NCI-H345 (cell line): Measurements from ENCODE around the gene ENO2.

ENCODE experiments used
- DNase-seq: peaks from one replicate; lab custom pipeline; 2025; lab: John Stamatoyannopoulos, UW

Gene ENO2

DNA sequence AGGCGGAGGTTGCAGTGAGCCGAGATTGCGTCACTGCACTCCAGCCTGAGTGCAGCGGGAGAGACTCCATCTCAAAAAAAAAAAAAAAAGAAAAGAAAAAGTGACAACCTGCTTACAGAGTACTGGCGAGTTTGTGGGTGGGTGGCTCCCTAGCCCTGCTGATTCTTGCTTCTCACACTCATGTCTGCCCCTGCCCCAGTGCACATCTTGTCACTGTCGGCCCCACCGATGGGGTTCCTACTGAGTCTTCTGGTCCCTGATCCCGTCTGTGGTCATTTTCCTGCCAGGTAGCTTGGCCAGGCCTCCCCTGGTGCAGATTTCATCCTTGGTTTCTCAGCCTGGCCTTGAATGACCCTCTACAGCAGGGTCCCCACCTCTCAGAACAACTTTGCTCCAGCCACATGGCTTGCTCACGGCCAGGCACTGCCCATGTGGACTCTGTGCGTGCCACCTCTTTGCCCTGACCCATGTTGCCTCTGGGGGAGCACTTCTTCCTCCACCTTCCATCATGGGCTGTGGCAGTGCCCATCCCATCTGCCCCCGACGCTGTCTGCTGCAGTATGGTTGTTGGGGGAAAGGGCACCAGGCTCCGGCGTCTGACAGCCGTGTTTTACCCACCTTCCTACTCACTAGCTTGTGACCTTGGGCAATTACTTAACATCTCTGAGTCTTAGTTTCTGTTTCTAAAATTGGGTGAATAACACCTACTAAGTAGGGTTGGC lies 34.7 kb downstream of the ENO2 start:
- no peak for DNase-seq

DNA sequence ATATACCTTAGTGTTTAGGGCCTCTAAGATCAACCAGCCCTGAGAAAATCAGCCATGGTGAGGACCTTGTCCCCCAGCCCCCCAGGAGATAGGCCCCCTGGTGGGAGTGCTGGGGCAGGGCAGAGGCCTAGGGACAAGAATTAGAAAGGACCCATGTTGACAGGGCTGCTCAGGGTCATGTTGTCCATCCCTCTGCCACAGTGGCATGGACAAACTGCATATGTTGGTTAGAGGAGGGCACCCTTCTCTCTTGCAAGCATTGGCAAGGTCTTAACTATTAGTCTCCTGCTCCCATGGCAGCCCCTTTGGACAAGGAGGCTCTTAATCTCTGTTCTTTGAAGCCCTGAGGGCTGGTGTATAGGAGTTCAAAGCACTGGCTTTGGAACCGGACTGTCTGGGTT lies 36.0 kb downstream of the ENO2 start:
- no peak for DNase-seq

DNA sequence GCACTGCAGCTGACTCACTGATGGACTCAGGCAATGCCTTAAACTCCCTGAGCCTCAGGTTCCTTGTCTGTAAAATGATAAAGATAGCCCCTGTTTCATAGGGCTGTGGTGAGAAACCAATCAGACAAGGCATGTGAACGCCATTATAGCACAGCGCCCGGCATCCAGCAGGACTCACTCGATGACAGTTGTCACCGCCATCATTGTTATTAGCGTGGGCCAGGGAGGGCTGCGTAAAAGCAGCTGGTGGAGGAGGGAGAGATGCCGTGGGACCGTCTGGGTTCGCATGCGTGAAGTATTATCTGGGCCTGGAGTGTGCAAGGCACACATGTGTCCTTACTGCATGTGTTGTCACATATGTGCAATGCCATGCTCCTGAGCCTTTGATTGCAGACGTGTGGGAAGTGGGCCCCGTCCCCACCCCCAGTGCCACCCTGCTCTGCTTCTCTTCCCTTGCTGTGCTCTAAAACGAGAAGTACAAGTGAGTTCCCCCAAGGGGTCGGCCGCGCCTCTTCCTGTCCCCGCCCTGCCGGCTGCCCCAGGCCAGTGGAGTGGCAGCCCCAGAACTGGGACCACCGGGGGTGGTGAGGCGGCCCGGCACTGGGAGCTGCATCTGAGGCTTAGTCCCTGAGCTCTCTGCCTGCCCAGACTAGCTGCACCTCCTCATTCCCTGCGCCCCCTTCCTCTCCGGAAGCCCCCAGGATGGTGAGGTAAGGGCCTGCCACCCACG lies 36.6 kb downstream of the ENO2 start, which contains the start of gene PTPN6:
PTPN6 (plus strand) TSS at position 546 of the 730 bp plus-strand sequence; CDS start at position 703, 157 bp downstream.
- no peak for DNase-seq

DNA sequence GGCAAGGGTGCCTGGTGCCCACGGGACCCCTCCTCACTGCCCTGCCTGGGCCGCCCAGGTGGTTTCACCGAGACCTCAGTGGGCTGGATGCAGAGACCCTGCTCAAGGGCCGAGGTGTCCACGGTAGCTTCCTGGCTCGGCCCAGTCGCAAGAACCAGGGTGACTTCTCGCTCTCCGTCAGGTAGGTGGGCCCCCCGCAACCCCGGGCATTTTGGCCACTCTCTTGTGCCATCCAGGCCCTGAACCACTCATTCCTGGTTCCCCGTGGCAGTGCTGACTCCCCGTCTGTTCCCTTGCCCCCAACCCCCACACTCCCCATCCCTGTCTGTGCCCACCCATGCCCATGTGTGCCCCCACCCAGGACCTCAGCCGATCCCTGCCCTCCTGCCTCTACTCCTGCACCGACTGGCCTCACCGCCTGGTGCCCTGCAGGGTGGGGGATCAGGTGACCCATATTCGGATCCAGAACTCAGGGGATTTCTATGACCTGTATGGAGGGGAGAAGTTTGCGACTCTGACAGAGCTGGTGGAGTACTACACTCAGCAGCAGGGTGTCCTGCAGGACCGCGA lies 37.3 kb downstream of the ENO2 start:
- DNase-seq, result no peak

DNA sequence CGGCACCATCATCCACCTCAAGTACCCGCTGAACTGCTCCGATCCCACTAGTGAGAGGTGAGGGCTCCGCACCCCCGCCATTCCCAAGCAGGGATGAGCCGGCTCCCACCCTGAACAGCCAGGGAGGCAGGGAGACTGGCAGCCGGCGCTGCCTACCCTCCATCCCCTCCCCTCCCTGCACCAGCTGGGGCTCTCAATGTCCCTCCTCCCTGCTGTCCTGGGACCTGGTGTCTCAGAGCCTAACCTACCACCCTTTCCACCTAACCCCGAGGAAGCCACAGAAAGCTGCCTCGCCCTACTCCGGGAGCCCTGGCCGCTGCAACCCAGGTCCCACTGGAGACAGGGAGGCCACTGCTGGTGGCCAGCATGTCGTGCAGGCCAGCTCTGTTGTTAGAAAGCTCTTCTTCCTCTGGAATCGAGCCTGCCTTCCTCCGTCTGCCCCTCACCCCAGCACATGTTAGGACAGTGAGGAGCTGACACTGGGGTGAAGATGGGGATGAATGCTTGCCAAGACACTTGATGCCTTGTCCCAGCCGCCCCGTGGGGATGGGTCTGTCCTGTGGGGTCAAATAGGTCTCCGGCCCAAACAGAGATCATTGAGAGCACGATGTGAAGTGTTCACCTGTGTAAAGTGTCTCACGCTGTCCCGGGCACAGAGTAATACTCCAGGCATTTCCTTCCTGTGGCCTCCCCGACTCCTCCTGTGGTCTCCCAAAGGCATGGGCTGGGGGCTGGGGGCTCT lies 37.9 kb downstream of the ENO2 start:
- DNase-seq, result no peak

DNA sequence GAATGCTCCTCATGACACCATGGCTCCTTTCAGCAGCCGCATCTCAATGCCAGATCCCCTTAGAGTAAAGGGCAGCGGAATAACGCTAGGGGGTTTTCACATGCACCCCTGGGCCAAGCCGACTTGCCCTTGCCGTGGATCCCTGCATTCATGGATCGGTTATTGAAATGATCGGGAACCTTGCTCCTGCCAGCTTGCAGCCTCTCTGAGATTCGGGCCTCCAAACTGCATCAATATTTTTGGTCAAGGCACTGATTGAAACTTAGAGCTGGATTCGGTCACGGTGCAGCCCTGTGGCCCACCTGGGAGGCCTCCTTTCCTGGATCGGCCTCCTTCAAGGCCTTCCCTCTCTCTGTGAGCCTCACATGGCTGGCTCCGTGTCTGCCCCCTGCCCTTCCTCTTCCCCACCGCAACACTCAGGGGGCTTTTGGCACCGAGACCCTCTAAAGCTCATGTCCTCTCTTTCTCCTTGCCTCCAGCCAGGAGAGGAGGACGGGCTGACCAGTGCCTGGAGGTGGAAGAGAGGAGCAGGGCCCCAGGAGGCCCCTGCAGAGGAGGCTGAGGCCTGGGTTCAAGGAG lies 38.6 kb downstream of the ENO2 start:
- no peak for DNase-seq

DNA sequence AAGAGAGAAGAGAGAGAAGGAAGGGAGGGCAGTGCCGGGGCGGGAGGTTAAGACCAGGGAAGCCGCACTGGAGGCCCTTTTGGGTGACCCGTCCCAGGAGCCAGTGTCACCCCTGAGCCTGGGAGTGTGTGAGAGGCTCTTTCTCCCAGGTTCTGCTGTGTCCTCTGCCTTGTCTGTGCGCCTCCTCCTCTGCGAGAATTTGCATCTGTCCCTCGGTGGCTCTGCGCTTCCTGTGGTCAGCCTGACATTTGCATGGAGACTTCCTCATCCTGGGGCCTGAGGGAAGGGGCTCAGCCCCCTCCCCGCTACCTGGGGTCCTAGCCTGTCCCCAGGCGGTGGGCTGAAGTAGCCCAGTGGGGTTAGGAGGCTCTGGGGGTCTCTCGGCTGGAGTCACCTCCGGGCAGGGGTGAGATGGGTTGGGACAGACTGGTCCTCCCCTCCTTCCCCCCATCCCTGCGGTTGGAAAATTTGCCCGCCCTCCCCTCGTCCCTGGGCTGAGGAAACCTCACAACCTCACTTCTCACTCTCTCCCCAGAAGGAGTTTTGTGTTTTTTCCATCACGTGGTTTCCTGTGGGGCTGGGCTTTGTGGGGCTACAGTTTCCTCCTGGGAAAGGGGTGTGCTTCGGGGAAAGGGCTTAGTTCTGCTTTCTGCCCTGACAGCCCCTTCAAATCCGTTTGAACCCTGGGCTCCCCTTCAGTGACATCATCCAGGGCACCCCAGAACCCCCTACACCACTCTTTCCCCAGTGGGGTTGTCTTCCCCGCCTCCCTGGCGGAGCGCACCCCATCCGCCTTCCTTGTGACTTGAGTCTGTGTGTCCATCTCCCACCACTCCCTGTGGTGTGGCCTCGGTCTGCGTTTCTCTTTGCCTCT lies 39.3 kb downstream of the ENO2 start:
- no peak for DNase-seq

DNA sequence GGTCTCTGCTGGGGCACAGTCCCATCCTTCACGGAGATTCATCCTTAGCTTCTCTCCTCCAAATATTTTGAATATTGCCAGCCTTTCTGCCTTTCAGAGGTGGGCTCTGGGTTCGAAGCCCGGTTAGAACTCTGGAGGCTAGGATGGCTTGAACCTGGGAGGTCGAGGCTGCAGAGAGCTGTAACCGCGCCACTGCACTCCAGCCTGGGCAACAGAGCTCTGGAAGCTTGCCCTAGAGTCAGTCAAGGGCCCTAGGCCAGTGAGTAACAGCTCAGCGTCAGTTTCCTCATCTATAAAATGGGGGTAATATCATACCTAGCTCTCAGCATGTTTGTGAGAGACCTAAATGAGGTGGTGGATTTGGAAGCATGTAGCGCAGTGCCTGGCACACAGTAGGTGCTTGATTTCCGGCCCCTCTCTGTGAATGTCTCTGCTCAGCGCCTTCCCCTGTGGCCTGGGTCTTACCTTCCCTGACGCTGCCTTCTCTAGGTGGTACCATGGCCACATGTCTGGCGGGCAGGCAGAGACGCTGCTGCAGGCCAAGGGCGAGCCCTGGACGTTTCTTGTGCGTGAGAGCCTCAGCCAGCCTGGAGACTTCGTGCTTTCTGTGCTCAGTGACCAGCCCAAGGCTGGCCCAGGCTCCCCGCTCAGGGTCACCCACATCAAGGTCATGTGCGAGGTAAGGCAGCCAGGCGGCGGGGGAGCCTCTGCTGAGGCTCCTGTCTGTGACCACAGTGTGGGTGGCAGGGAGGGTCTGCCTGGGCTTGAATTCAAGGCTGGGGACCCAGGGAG lies 40.1 kb downstream of the ENO2 start:
- DNase-seq, result no peak

DNA sequence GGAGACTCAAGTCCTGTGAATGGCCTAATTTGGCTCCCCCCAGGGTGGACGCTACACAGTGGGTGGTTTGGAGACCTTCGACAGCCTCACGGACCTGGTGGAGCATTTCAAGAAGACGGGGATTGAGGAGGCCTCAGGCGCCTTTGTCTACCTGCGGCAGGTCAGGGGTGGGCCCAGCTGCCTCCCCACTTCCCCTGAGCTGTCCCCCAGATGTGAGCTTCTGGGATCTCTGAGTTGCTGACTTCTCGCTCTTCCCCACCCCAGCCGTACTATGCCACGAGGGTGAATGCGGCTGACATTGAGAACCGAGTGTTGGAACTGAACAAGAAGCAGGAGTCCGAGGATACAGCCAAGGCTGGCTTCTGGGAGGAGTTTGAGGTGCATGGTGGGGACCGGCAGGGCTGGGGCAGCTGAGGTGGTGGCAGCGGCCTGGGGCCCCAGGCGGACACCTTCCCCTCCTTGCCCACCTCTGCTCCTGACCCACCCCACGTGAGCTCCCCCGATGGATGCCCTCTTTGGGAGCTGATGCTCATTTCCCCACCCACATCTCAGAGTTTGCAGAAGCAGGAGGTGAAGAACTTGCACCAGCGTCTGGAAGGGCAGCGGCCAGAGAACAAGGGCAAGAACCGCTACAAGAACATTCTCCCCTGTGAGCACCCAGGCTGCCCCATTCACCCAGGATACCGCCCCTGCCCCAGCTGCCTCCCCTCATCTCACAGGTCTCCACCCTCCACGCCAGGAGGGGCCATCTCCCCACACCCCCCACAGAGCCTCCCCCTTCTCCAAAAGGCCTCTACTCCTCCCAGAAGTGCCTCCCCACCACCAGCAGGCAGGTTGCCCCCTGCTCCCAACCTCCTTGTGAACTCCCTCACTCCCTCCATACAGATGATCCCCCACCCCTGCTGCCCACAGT lies 41.0 kb downstream of the ENO2 start:
- DNase-seq, result no peak

DNA sequence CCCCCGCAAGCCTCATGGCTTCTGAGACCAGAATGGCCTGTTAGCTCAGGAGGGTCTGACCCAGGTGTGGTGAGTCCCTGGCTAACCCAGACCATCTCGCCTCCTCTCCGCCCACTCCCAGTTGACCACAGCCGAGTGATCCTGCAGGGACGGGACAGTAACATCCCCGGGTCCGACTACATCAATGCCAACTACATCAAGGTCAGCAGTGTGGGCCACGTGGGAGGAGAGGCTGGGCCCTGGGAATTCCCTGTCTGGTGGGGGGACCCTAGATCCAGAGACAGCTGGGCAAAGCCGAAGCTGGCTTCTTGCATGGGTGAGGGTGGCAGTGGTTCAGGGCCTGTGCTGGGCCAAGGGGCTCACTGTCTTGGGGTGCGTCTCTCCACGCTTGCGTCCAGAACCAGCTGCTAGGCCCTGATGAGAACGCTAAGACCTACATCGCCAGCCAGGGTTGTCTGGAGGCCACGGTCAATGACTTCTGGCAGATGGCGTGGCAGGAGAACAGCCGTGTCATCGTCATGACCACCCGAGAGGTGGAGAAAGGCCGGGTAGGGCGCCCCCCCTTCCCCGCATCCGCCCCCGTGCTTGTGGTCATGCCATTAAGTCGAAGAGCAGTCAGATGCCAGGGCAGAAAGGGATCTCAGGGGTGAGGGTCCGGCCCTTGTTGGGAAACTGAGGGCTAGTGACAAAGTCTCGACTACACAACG lies 41.8 kb downstream of the ENO2 start:
- no peak for DNase-seq

DNA sequence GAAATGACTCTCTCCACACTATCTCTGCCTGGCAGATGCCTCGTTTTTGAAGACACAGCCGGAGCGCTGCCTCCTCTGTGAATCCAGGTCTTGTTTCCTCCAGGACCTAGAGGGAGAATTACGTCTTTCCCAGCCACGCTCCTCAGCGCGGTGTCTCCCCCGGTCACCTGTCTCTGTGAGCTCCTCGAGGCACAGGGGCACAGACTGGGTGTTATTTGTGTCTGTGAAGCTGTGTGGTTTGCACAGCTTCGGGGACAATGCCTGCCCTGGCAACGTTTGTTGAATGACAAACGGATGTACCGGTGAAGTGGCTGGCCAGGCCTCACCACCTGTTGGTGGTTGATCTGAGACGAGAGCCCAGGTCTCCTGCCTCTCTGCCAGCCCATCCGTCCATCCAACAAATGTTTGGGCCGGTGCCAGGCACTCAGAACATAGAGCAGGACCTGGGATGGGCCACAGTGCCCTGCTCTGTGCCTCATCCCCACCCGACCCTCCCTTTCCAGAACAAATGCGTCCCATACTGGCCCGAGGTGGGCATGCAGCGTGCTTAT lies 42.8 kb downstream of the ENO2 start:
- DNase-seq, result no peak

DNA sequence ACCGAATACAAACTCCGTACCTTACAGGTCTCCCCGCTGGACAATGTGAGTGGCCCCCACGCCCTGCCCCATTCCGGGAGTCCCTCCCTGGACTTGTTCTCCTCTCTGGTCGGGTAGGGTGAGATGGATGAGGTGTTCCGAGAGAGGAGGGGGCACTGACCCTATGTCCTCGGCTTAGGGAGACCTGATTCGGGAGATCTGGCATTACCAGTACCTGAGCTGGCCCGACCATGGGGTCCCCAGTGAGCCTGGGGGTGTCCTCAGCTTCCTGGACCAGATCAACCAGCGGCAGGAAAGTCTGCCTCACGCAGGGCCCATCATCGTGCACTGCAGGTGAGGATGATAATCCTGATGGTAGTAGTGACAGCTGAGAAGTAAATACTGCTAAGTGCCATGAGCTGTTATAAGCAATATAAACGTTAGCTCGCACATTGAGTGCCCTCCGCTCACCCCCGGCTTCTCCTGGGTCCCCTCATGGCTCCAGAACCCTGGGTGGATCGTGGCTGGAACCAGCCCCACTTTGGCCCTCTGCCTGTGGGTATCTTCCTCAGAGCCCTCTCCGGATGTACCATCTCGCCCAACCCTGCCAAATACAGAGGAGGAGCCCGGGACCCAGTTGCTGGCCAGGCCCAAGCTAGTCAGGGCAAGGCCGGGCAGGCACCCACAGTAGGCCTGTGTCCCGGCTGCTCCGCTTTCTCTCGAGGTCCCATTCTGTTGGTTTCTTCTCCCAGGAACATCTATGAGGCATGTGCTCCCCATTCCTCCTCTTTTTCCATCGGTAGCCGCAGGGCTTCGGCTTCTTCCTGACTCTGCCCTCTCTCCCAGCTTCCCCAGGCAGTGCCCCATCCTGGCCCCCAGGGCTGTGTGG lies 43.6 kb downstream of the ENO2 start:
- no peak for DNase-seq

DNA sequence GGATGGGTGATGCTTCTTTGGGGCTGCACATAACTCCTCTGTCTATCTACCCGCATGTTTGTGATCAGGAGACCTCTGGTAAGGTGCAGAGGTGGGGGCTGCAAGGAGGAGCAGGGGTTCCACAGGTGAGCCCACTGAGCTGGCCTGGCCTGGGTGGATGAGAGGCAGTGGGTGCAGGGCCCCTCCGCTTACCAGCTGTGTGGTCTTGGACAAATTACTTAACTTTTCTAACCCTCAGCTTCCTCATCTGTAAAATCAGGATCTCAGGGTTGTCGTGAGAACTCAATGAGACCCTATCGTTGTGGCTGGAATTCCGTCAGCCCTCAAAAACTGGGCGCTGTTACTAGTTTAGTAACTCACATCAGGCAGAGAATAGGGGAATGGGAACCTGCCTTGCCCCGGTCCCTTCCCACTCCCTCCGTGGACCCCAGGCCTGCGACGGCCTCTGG lies 44.3 kb downstream of the ENO2 start:
- DNase-seq, result no peak

DNA sequence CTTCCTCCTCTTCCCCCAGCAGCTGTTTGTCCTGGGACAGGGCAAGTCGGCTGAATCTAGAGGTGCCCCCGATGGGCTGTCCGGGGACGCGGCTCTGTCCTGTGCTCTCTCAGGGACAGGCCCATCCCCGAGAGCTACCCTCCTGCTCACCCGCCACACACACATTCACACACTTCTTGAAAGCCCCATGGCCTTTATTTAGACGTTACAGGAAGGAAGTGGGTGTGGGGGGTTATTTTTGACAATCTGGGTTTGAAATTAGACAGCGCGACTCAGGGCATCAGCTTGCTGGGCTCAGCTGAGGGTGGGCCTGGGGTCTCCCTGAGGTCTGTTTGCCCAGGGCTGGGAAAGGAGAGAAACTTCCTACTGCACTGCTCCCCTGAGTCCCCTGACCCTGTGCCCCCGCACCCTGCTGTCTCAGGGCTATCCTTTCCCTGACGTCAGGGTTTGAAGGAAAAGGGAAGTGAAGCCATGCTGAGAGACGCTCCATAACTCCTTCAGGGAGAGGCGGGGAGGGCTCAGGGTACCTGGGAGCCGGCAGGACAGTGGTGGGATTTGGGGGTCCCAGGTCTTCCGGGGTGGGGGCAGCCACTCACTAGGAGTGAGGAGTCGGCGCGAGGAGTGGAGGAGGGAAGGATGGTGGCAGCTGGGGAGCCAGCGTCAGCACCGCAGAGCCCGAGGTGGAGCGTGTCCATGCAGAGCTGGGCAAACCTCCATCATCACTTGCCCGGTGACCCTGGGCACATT lies 44.9 kb downstream of the ENO2 start:
- DNase-seq, result no peak

DNA sequence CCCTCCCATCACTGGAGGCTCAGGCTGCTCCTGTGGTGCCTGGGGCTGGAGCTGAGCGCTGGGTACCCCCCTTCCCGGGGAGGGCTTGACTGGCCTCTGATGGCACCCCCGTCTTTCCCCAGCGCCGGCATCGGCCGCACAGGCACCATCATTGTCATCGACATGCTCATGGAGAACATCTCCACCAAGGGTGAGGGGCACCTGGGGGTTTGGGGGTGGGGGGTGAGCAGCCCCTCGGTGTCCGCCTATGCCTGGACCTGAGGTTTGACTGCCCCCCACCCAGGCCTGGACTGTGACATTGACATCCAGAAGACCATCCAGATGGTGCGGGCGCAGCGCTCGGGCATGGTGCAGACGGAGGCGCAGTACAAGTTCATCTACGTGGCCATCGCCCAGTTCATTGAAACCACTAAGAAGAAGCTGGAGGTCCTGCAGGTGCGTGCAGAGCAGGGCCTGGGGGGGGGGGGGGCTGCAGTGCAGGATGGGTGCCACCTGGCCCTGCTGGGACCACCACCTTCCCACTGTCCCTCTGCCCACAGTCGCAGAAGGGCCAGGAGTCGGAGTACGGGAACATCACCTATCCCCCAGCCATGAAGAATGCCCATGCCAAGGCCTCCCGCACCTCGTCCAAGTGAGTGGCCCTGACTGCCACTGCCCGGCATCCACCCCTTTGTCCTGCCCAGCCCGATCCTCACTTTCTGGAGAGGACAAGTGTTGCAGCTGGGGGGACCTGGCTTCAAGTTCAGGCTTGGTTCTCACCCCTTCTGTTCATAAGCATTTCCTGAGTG lies 45.6 kb downstream of the ENO2 start:
- DNase-seq, result no peak
